Ramos (cell line): ENCODE results near the gene PON2.

Experiments used
- in situ Hi-C: fragments of 300-500 bp; cut with MboI; formaldehyde crosslinking; loops from one replicate; pipeline ENCODE4 v1.14.3; 2022; ENCODE audit warnings: low sequenced_read_pairs; ENCODE audit not compliant: unreplicated experiment

PON2 gene

DNA sequence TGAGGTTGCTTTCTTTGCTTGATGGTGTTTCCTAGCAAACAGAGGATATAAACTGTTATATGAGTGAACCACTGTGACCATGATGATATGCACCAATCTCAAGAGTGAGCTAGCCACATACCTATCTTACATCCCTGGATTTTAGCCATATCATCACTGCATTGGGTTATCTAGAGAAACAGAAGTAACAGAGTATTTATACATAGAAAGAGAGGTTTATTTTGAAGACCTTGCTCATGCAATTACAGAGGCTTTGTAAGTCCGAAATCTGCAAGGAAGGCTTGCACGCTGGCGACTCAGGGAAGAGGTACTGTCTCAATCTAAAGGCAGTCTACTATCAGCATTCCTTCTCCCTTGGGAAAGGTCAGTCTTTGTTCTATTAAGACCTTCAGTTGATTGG lies 11.8 kb upstream of the PON2 start:
- in situ Hi-C loops, result no loop called here

DNA sequence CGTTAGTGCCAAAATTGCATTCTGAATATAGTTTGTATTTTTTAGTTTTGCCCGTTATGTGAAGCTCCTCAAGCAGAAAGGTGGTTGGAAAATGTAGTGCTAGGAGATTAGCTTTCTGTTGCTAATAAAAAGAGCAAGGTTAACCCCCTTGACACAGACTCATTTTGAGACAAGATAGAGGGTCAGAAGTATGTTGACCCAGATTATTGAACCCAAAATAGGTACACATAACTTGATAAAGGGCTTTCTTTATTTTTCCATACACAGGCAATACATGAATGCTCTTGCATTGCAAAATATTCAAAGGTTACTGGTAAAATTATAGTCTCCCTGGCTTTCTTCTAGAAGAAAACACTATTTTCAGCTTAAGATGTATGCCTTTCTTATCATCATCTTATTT lies 10.0 kb upstream of the PON2 start:
- in situ Hi-C loops, result no loop called here

DNA sequence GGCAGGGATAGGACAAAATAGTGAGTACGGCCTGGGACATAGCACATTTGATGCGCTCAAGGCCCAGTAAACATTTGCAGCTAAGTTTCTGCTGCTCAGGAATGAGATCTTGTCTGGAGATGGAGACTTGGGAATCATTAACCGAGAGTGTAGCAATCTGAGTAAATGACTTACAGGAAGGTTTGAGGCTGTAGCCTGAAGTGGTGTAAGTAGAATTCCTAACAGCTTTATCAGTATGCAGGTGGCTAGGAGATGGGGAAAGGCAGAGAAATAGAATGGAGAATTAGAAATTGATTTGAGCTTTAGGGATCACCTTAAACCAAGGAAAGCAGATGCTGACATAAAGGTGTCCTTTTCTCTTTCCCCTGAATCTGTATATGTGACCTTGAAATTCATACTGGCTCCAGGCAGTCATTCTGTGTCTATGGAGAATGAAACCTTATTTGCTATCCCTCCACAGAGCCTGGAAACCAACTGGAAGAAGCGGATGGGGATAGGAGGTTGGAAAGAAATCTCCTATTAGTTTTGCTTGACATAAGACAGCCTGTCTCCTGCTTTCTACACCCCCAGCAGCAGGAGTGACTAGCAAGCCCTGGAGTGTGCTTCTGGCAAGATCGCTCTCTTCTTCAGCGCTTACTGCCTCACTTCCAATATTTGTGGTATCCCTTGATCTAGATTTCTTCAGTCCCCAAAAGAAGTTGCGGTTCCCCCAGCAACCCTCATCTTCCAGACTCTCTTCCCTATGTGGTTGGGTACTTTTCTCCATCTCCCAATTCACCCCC lies 6.4 kb upstream of the PON2 start:
- in situ Hi-C loops, result no loop called here

DNA sequence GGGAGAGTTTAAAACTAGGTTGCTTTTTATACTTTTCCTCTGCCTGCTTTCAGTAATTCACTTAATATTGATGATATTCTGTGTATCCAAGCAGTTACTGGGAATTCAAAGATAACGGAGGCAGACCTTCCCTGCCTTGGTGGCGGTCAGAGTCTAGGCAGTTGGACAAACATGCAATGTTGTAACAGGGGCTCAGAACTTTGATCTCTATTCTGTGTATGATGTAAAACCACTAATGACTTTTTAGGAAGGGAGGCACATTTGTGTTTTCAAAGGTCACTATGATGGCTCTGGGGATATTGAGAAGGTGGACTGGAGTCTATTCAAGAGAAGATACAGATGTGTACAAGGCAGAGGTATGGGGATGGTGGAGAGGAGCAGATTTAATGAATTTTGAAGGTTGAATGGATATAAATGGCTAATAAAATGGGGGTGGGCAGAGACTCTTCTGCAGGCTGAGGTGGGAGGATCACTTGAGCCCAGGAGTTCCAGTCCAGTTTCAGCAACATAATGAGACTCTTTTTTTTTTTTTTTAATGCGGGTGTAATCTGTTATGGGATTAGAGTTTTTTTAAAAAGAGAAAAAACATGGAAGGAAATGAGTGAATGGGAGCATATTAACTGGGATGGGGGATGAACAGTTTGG lies 5.7 kb upstream of the PON2 start:
- in situ Hi-C loops, result no loop called here

DNA sequence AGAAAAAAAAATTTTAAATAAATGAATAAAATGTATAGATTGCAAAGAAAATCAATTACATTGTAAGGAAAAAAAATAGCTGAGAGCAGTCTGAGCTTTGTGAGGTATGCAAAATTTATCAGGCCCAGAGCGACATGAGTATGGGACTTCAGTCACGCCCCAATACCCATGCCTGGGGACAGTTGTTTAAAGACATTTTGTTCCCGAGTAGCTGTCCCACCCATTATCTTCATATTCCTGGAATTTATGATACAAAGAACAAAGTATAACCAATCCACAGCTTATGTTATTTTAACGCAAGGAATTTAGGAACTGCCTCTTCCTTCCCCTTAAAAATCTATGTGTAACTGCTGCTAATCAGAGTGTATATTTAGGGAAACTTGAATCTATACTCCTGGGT lies 1.6 kb upstream of the PON2 start:
- in situ Hi-C loops, result no loop called here

DNA sequence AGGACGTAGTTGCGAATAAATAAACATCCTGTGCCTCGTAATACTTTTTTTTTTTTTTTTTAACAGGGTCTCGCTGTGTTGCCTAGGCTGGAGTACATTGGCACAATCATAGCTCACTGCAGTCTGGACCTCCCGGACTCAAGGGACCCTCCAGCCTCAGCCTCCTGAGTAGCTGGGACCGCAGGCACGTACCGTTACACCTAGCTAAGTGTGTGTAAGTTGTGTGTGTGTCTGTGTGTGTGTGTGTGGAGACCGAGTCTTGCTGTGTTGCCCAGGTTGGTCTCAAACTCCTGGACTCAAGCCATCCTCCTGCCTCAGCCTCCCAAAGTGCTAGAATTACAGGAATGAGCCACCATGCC lies 573 bp upstream of the PON2 start:
- in situ Hi-C loops, result no loop called here

DNA sequence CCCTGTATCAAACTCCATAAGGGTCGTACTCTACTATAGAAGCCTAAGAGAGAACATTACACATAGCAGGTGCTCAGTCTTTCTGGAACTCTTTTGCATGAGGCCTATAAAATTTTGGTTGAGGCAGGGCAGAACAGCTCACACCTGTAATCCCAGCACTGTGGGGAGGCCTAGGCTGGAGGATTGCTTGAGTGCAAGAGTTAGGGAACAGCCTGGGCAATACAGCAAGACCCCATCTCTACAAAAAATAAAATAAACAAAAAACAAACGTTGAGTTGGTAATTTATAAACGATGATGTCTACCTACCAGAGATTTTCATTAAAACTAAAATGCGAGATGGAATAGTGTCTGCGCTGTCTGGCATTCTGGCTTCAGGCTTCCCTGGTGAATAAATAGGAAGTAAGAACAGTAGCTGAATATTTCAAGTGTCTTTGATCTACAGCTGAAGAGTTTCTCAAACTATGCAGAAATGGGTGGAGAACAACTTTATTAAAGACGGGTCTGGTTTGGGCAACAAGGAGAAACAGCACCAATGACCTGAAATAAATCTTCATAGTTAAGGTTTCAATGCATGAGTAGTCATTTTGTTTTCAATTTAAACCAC lies 774 bp downstream of the PON2 start:
- in situ Hi-C loops, result no loop called here

DNA sequence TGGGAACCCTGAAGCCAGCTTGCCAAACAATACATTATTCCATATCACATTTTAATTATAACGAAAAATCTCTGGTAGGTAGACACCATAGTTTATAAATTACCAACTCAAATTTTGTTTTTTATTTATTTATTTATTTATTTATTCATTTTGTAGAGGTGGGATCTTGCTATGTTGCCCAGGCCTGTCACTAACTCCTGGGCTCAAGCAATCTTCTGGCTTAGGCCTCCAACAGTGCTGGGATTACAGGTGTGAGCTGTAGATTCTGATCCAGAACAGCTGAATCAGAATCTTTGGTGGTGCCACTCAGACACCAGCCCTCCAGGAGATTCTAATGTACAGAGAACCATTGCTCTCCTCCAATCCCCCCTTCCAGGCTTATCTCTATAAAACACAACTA lies 1.7 kb downstream of the PON2 start:
- in situ Hi-C loops, result no loop called here

DNA sequence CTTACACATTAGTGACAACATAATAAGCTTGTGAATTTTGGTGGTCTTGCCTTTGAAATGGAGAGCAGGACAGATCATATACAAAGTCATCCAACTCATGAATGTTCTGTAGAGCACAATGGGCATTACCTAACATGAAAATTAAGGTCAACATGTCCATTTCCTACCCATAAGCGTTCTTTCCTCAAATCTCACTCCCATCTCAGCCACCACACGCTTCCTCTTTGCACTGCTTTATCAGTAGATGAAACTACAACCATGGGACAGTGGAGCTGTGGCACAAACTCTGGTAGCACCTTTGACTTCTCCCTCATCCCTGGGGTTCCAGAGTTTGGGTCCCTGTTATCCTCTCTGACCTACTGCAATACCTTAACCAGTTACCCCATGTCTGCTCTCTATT lies 2.2 kb downstream of the PON2 start:
- in situ Hi-C loops, result no loop called here

- in situ Hi-C loops, result no loop called here
Observed at GRCh38 chr7:95430864-95431263, 4.0 kb downstream of the PON2 start.

- in situ Hi-C loops, result no loop called here
Observed at GRCh38 chr7:95429241-95429990, 5.4 kb downstream of the PON2 start.

DNA sequence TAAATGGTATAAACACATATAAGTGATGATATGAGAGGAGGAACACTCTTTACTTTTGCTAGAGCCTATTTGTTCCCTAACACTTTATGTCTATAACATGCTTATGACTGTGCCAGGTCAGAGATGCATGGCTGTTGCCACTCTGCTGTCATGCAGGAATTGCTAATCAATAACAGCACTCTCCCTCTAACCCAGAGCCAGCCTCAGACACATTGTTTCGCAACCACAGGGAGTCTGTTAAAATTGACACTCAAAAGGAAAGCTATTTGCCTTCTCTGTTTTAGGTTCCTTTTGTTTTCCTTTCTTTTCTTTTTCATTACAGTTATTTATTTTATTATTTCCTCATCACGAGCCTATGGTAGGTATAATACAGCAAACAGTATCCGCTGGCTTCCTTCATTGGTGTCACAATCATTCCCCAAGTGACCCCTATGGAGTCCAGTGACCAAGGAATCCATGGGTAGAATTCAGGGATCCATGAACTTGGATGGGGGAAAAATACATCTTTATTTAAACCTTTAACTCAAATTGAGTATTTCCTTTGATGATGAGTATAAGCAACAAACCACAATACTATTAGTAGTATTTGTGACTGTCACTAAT lies 6.8 kb downstream of the PON2 start:
- in situ Hi-C loops, result no loop called here

DNA sequence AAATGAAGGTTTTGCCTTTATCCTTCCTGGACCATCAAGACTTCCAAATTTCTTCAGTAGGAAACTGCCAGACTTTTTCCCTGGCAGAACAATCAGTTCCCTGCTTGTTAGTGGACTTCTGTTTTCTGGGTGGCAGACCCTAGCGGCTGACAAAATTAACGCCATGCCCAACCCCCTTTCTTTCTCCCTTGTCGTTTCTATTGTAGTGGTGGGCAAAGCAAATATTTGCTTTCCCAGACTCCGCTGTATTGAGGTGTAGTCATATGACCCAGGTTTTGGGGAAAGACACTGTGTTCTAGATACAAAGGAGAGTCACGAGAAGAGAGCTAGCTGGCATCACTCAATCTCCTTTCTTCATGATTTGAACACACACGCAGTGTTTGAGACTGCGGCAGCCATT lies 7.7 kb downstream of the PON2 start:
- in situ Hi-C loops, result no loop called here

DNA sequence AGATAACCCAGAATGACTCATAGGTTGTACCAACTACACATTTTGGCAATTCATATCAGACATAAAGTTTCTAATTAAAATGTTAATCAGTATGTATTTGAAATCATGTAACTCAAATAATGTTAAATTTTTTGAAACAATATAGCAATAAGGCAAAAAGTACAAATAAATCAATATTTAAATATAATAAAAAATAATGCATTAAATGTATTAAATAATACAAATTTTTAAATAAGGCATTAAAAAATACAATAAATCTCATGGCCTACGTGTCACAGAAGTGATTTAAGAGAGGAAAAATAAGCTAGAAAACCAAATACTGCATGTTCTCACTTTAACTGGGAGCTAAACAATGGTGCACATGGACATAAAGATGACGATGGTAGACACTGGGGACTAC lies 9.1 kb downstream of the PON2 start:
- in situ Hi-C loops, result no loop called here

GRCh38 chr7:95424716-95425115 lies 10.1 kb downstream of the PON2 start:
- in situ Hi-C loops, result no loop called here

DNA sequence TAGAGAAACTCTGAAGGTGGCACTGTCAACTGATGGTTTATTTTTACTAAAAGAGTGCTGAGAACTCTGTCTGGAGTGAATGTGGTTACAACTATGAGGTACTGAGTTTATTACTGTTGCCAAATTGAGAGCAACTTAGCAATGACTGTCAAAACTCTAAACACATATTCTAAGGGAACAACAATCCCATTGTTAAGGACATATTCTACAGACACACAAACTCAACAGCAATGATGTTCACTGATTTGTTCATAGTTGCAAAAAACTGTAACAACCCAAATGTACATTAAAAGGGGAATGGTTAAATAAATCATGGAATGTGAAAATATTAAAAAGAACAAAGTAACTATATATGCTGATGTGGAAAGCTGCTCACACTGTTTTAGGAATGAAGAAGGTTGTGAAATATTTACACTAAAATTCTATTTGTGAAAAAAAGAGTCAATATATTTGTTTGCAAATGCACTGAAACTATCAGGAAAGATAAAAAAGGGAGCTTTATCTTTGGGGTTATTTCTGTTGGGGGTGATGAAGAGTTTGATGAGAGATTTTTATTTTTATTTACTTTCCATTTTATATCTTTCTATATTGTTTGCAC lies 12.9 kb downstream of the PON2 start:
- in situ Hi-C loops, result no loop called here

DNA sequence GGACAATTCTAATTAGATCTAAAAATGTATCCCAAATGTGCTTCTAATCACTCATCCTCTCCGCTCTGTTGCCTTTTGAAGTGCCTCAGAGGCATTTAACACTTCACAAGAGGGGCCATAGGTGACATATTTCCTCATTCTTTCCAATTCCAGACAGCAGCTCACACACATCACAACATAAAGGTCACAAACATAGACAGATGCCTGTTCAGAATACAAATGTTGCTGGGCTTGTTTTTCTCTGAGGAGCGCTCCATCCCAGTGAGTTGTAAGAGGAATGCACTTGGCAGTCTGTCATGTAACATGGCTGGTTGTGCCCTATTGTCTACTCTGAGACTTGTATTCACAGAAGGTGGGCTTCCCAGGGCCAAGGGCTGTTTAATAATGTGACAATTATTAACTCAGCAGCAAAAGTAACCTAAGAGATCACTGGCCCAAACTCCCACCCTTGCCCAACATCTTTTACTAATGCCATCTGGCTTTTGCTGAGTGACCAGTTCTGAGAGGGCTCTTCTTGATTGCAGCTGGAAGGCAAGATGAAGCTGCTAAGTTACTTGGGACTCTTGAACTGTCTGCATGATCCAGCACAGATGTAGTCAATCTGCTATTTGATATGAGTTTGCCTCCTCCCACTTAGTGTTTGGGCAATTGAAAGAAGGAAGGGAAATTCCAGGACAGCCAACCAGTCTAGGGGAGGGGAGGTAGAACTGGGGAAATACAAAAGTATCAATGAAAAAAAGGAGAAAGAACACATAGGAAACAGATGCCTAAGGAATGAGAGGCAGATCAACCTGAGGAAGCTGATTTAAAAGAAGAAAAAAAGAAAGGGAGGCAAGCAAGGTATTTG lies 13.6 kb downstream of the PON2 start:
- in situ Hi-C loops, result no loop called here

DNA sequence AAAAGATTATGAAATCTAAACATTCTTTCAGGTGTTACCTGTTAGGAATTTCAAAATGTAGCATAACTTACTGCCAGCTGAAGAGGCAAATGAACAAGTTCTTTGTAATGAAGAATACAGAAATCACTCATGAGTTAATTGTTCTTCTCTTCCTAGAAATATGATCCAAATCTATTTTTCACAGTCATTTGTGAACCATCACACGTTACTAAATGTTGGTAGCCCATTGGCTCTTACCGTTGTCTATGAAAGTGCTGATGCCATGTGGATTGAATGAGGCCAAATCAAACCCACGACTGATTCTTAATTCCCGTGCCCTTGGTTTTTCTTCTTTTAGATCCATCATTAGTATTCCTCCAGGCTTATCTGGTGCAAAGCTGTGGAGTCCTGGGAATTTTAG lies 22.8 kb downstream of the PON2 start:
- in situ Hi-C loops, result no loop called here

DNA sequence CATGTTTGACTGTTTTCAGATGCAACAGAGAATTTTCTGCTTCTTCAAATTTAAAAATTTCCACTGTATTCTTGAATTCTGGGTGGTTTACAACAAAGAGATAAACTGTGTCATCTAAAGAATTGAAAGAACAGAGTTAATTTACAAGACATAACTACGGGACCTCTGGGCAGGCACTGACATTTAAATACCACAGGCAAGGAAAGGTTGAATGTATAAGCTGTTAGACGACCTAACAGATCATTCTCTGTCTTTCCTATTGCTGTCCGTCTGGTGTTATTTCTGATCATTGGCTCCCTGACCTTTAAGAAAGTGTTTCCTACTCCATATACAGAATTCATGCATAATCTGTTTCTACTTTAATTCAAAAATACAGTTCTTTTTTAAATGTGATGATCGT lies 23.2 kb downstream of the PON2 start:
- in situ Hi-C loops, result no loop called here
